HG02623 (cell line): Measurements from ENCODE around the gene DNMBP.
"Not testable (repeated sequence)": the region's sequence is repeated elsewhere in the genome, so short reads cannot be mapped to it uniquely, and the experiment has no call there.

Experiments used
- ATAC-seq: cut with Tn5 transposase; IDR thresholded peaks from one replicate; pipeline ENCODE4 v1.9.1; 2021; ENCODE audit warnings: moderate library complexity; ENCODE audit not compliant: unreplicated experiment

Gene DNMBP

GRCh38 chr10:99863535-99864240 is 146.1 kb downstream of the DNMBP start:
- not testable (repeated sequence) for ATAC-seq

- no peak for ATAC-seq
Measured at GRCh38 chr10:99860466-99860865, 149.3 kb downstream of the DNMBP start.

DNA sequence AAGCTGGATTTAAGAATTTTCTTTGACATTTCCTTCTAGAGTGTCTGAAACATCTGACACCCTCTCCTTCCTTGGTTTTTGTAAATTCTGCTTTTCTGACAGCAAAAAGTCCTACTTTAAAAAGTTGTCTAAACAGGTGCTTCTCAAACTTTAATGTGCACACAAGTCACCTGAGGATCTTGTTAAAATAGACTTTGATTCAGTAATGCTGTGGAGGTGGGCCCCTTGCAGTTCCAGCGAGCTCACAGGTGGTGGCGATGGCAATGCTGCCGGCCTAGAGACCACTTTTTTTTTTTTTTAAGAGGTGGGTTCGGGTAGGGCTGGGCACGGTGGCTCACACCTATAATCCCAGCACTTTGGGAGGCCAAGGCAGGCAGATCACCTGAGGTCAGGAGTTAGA is 150.2 kb downstream of the DNMBP start:
- no peak for ATAC-seq

- ATAC-seq = no peak
Measured at GRCh38 chr10:99858849-99859248, 150.9 kb downstream of the DNMBP start.

GRCh38 chr10:99855479-99856071 is 154.2 kb downstream of the DNMBP start:
- no peak for ATAC-seq

DNA sequence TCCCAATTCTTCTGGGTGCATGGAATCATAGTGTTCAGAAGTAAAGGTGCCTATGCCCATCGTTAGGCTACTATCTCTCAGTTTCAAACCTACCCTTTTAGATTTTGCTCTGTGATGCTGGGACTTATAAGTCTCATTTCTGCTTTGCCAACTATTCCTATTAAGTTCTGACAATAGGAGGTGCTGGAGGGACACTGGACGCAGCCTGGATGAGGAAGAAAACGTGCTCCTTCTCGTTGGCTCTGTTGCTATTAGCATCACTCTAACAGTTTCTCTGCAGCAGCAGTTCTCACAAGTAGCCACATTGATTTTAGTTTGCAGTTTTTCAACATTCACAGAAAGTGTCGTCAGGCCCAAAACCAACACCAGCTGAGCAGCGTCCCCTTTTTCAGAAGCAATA is 154.9 kb downstream of the DNMBP start:
- no peak for ATAC-seq

DNA sequence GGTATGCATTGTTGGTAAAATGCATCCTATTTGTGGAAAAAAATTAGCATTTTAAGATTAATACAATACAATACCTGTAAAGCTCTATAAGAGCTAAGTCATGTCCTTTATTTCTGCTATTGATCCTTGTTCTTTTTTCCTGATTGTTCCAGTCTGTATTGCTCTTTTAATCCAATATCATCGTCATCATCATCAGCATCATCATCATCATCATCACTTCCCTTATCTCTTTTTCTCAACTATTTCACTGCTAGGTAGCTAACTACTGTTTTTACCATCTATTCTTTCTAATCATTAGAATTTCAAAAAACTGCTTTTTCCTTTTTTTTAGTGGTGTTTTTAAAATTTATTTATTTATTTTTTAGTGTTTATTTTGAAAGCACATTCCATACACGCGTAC is 156.1 kb downstream of the DNMBP start:
- no peak for ATAC-seq

GRCh38 chr10:99852481-99853213 is 157.1 kb downstream of the DNMBP start:
- no peak for ATAC-seq

- no peak for ATAC-seq
Measured at GRCh38 chr10:99851825-99852224, 157.9 kb downstream of the DNMBP start.

GRCh38 chr10:99850767-99851340 is 158.9 kb downstream of the DNMBP start:
- ATAC-seq = no peak

DNA sequence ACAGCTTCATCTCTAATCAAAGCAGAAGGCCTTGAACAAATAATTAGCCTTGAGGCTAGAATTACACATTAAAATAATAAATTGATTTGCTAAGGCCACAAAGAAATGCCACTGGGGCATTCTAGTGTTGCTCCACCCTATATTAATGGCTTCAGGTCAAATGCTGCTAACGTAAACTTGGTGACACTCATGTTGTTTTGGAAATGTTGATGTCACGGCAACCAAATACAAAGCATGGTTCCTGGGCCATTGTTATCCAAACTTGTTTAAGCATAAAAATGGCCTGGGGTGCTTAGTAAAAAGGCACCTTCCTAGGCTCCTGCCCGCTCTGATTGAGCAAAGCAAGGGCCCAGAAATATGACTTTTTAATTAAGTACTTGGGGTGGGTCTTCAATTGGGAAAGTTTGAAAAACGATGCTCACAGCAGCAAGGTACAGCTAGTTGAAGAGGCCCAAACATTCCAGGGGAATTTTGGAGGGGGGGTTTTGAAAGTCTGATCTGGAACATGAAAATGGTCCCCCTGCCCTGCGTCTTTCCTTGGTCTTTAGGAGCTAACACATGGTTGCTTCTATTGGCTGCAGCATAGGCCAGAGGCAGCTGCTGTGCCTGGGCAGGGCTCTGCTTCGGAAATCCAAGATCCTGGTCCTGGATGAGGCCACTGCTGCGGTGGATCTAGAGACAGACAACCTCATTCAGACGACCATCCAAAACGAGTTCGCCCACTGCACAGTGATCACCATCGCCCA is 159.6 kb downstream of the DNMBP start:
- no peak for ATAC-seq

- no peak for ATAC-seq
Measured at GRCh38 chr10:99849536-99849935, 160.2 kb downstream of the DNMBP start.

DNA sequence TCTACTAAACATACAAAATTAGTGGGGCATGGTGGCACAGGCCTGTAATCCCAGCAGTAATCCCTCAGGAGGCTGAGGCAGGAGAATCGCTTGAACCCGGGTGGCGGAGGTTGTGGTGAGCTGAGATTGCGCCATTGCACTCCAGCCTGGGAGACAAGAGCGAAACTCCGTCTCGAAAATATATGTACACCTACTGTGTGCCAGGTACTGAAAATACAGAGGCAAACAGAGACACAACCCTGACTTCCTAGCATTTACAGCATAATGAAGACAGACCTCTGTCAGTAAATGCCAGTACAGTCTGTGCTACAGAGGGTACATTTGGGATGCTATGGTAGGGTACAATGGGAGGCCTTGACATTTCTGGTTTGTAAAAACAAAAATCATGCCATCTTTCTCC is 160.7 kb downstream of the DNMBP start:
- ATAC-seq = no peak

DNA sequence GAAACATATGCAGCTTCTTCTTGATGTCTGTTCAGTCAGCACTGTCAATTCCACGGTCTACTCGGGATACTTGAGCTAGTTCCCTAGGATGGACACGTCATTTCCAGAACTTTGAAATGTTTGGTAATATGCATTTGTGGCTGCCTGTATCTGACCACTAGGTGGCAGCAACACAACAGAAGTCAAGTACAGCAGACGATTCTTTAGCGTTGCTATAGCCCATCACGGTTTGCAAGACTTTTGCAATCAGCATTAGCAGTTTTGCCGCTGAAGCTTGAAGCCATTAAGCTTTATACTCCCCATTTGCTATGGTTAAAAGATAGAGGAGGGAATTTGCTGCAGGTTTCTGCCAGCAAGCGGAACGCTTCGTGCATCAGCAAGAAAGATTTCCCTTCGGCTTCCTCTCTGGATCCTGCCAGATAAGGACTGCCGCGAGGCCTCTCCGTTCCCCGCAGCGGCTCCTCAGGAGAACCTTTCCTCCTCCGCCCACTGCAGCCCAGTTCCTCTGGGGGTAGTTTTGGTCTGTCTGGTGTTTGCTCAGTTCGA is 163.8 kb downstream of the DNMBP start:
- no peak for ATAC-seq

GRCh38 chr10:99844433-99844955 is 165.3 kb downstream of the DNMBP start:
- ATAC-seq = no peak

- no peak for ATAC-seq
Measured at GRCh38 chr10:99843310-99843709, 166.4 kb downstream of the DNMBP start.

GRCh38 chr10:99841746-99842145 is 168.0 kb downstream of the DNMBP start:
- no peak for ATAC-seq

- not testable (repeated sequence) for ATAC-seq
Measured at GRCh38 chr10:99840859-99841258, 168.9 kb downstream of the DNMBP start.

DNA sequence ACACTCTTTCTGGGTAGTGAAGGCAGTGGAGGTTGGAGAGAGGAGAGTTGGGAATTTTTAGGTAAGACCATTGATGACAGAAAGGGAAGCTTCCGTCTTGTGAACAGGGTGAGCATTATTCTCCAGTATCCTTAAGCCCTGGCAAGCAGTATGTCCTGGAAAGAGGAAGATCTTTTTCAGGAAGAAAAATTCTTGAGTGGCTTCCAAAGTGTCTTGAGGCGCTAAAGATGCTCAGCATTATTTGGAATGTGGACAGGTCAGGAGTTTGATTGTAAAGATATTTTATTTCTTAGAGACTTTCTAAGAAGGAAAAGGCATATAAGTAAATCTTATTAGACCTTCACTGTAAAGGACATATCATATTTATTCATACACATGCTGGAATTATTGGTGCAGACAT is 173.0 kb downstream of the DNMBP start:
- no peak for ATAC-seq

DNA sequence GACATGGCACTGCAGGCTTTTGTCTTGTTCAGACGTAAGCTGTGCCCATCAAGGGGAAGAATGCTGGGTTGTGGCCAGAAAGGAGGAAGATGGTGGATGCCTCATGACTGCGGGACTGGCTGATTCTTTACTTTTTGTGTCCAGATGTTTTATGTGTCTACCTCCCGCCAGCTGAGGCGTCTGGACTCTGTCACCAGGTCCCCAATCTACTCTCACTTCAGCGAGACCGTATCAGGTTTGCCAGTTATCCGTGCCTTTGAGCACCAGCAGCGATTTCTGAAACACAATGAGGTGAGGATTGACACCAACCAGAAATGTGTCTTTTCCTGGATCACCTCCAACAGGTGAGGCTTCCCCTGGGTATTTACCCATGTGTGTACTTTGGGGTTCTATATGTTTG is 173.8 kb downstream of the DNMBP start:
- ATAC-seq = no peak

GRCh38 chr10:99834410-99834809 is 175.3 kb downstream of the DNMBP start:
- ATAC-seq = no peak
